Measurements from ENCODE around the gene IRF2BP1.

DNA sequence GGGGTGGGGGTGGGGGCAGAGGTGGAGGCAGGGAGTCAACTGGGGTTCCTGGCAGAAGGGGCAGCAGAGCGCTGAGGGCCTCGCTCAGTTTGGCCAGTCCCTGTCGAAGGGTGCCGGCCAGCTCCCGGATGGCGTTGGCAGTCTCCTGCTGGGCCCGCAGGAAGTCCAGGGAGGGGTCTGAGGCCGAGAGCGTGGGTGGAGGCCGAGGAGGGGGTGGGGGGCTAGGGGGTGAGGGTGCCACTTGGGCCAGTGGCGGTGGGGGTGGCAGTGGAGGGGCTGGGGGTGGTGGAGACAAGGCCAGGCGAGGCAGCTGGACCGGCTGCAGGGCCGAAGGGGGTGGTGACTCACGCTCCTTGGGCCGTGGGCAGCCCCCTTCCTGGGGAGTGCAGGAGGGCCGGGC is 4.9 kb upstream of the IRF2BP1 start:
- TF ChIP-seq, protein P1, sequence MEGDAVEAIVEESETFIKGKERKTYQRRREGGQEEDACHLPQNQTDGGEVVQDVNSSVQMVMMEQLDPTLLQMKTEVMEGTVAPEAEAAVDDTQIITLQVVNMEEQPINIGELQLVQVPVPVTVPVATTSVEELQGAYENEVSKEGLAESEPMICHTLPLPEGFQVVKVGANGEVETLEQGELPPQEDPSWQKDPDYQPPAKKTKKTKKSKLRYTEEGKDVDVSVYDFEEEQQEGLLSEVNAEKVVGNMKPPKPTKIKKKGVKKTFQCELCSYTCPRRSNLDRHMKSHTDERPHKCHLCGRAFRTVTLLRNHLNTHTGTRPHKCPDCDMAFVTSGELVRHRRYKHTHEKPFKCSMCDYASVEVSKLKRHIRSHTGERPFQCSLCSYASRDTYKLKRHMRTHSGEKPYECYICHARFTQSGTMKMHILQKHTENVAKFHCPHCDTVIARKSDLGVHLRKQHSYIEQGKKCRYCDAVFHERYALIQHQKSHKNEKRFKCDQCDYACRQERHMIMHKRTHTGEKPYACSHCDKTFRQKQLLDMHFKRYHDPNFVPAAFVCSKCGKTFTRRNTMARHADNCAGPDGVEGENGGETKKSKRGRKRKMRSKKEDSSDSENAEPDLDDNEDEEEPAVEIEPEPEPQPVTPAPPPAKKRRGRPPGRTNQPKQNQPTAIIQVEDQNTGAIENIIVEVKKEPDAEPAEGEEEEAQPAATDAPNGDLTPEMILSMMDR (IDR thresholded peaks at IDR 0.05; ENCODE audit: insufficient read depth, low read depth, low read length): no peak
- no peak for TF ChIP-seq EZH2 (IDR thresholded peaks at IDR 0.05; ENCODE audit: insufficient read depth, low read length)

All from astrocyte (in vitro differentiated cells and primary cell).